Neuronal stem cell (in vitro differentiated cells): ENCODE results near the gene CD22.

Experiments used
- DNase-seq: peaks from one replicate; pipeline ENCODE4 v3.0.0-alpha.2; 2013; ENCODE audit warnings: low spot score
- H2AFZ ChIP-seq: one replicate; pipeline ENCODE4 v1.6.1; 2013; ENCODE audit warnings: mild to moderate bottlenecking, low read length, inconsistent platforms
- H2AK5ac ChIP-seq: 2 replicates; pipeline ENCODE4 v1.6.1; 2013; ENCODE audit warnings: low read depth, mild to moderate bottlenecking, inconsistent platforms, low read length, moderate library complexity, mixed read lengths
- H2BK120ac ChIP-seq: 2 replicates; pipeline ENCODE4 v1.6.1; 2013; ENCODE audit warnings: low read depth, mild to moderate bottlenecking, inconsistent platforms, low read length, moderate library complexity, mixed read lengths
- H2BK12ac ChIP-seq: one replicate; pipeline ENCODE4 v1.6.1; 2013; ENCODE audit warnings: low read length, inconsistent platforms
- H2BK15ac ChIP-seq: 2 replicates; pipeline ENCODE4 v1.6.1; 2013; ENCODE audit warnings: mild to moderate bottlenecking, low read length, inconsistent platforms, mixed read lengths
- H2BK5ac ChIP-seq: one replicate; pipeline ENCODE4 v1.6.1; 2013; ENCODE audit warnings: inconsistent platforms, mild to moderate bottlenecking, low read length, moderate library complexity
- H3K14ac ChIP-seq: one replicate; pipeline ENCODE4 v1.6.1; 2013; ENCODE audit warnings: low read length, inconsistent platforms
- H3K18ac ChIP-seq: 2 replicates; pipeline ENCODE4 v1.6.1; 2013; ENCODE audit warnings: low read length, inconsistent platforms
- H3K23ac ChIP-seq: 2 replicates; pipeline ENCODE4 v1.6.1; 2013; ENCODE audit warnings: low read depth, mild to moderate bottlenecking, mixed read lengths, low read length, inconsistent platforms; ENCODE audit not compliant: poor library complexity
- H3K27ac ChIP-seq: replicated peaks from 3 replicates; pipeline ENCODE4 v1.5.1; 2013; ENCODE audit warnings: low read length, inconsistent platforms
- H3K27me3 ChIP-seq, 3 experiments: 2 replicates each; pipeline ENCODE4 v1.6.1; 2013; ENCODE audit warnings: low read length in 3 of 3, mild to moderate bottlenecking in 2 of 3, inconsistent platforms in 1 of 3, low read depth in 1 of 3, mixed read lengths in 1 of 3, moderate library complexity in 1 of 3; ENCODE audit not compliant: control insufficient read depth in 3 of 3, insufficient read depth in 3 of 3
- H3K36me3 ChIP-seq, 2 donors: replicated peaks in 1 of 2; 2 replicates each; pipeline ENCODE4 v1.6.1; 2013; ENCODE audit warnings: low read length in 2 of 2; ENCODE audit not compliant: control insufficient read depth in 2 of 2, insufficient read depth in 2 of 2
- H3K4ac ChIP-seq: 2 replicates; pipeline ENCODE4 v1.6.1; 2013; ENCODE audit warnings: inconsistent platforms, mild to moderate bottlenecking, low read length, moderate library complexity
- H3K4me1 ChIP-seq, 2 donors: 1 replicate in 1 of 2; 2 replicates in 1 of 2; pipeline ENCODE4 v1.6.1; 2013; ENCODE audit warnings: low read length in 2 of 2, low read depth in 1 of 2; ENCODE audit not compliant: control insufficient read depth in 2 of 2, insufficient read depth in 1 of 2
- H3K4me2 ChIP-seq: one replicate; pipeline ENCODE4 v1.6.1; 2013; ENCODE audit warnings: mild to moderate bottlenecking, low read length, inconsistent platforms; ENCODE audit not compliant: insufficient read depth, poor library complexity, severe bottlenecking
- H3K4me3 ChIP-seq, 2 donors: 2 replicates each; pipeline ENCODE4 v1.5.1; 2013; ENCODE audit warnings: low read length in 2 of 2, mild to moderate bottlenecking in 2 of 2, inconsistent platforms in 1 of 2, moderate library complexity in 1 of 2
- H3K79me1 ChIP-seq: one replicate; pipeline ENCODE4 v1.6.1; 2013; ENCODE audit warnings: low read depth, mild to moderate bottlenecking, inconsistent platforms, low read length, moderate library complexity
- H3K9ac ChIP-seq: one replicate; pipeline ENCODE4 v1.6.1; 2013; ENCODE audit warnings: mild to moderate bottlenecking, low read depth, low read length, inconsistent platforms; ENCODE audit not compliant: poor library complexity
- H3K9me3 ChIP-seq, 2 donors: replicated peaks in 1 of 2; 2 replicates each; pipeline versions ENCODE3 to v1.6.1; 2013; ENCODE audit warnings: low read length in 2 of 2, mild to moderate bottlenecking in 2 of 2, inconsistent platforms in 1 of 2, low read depth in 1 of 2, mixed read lengths in 1 of 2, moderate library complexity in 1 of 2; ENCODE audit not compliant: control insufficient read depth in 2 of 2, insufficient read depth in 1 of 2
- H4K8ac ChIP-seq: one replicate; pipeline ENCODE4 v1.6.1; 2013; ENCODE audit warnings: low read depth, mild to moderate bottlenecking, inconsistent platforms, low read length, moderate library complexity
- H4K91ac ChIP-seq: one replicate; pipeline ENCODE4 v1.6.1; 2013; ENCODE audit warnings: low read length, low read depth, mild to moderate bottlenecking, inconsistent platforms; ENCODE audit not compliant: poor library complexity
- WGBS, 2 donors: extraction: QIAGEN DNeasy Blood & Tissue Kit; methylation state at CpG; one replicate each; pipeline ENCODE4 v1.1.7; 2013; ENCODE audit warnings: missing lambda C conversion rate in 2 of 2, mixed read lengths in 1 of 2; ENCODE audit not compliant: insufficient read length in 2 of 2, insufficient replicate concordance in 1 of 2; ENCODE audit errors: extremely low coverage in 2 of 2; 5-methylcytosine and 5-hydroxymethylcytosine counted together

The CD22 gene

GRCh38 chr19:35346193-35347052, 17.4 kb downstream of the CD22 start:
- no peak for DNase-seq
- no peaks in the 10 kb centered on the region for H3K4me1 ChIP-seq
- peaks cover 0 to 2% of the 10 kb centered on the region in 2 donors for H3K9me3 ChIP-seq
- no peak overlapping the region for H3K9ac ChIP-seq
- H3K4me3 ChIP-seq = no peak overlapping the region
- no peak overlapping the region for H3K27ac ChIP-seq
- H3K79me1 ChIP-seq = no peaks in the 10 kb centered on the region
- no peak overlapping the region for H2BK5ac ChIP-seq
- no peak overlapping the region for H3K4me2 ChIP-seq
- H2AK5ac ChIP-seq = no peak overlapping the region
- no CpG with 5 or more reads among the region's 28 CpGs for WGBS, 2 donors
- H2BK12ac ChIP-seq = no peak overlapping the region
- H3K4ac ChIP-seq = no peak overlapping the region
- H3K23ac ChIP-seq = peak overlapping the region; percentile 57
- H3K18ac ChIP-seq = peak overlapping the region; percentile 66
- no peaks in the 10 kb centered on the region for H3K36me3 ChIP-seq
- peak overlapping the region; percentile 27 for H2BK15ac ChIP-seq
- no peak overlapping the region for H4K91ac ChIP-seq
- H4K8ac ChIP-seq = no peak overlapping the region
- peaks cover 0 to 51% (median 4%) of the 10 kb centered on the region in 3 experiments for H3K27me3 ChIP-seq
- H2BK120ac ChIP-seq = no peak overlapping the region
- H3K14ac ChIP-seq = peak overlapping the region; percentile 44
- no peak overlapping the region for H2AFZ ChIP-seq

GRCh38 chr19:35347171-35347929, 18.4 kb downstream of the CD22 start, which contains the start of gene FFAR1:
FFAR1 (plus strand) TSS chr19:35347902; CDS start chr19:35351552, 3,650 bp downstream.
- Histone ChIP-seq H2BK15ac (no peak within 1 kb of the TSS), H3K27me3 (peaks cover 0 to 45% (median 4%) of the 10 kb centered on the region in 3 experiments), H3K23ac (no peak within 1 kb of the TSS), H3K4me1 (no peaks in the 10 kb centered on the region), H3K18ac (no peak within 1 kb of the TSS), H2AK5ac (no peak within 1 kb of the TSS), H4K8ac (no peak within 1 kb of the TSS), H3K14ac (peak within 1 kb of the TSS; percentile 44), H2BK120ac (no peak within 1 kb of the TSS), H2BK5ac (no peak within 1 kb of the TSS), H3K9me3 (peaks cover 0 to 2% of the 10 kb centered on the region in 2 donors), H3K27ac (no peak within 1 kb of the TSS), H3K9ac (no peak within 1 kb of the TSS), H3K4me2 (no peak within 1 kb of the TSS), H3K79me1 (no peaks in the 10 kb centered on the region), H3K4ac (no peak within 1 kb of the TSS), H4K91ac (no peak within 1 kb of the TSS), H3K4me3 (no peak within 1 kb of the TSS), H3K36me3 (no peaks in the 10 kb centered on the region), H2BK12ac (no peak within 1 kb of the TSS), H2AFZ (no peak within 1 kb of the TSS)
- no CpG with 5 or more reads among the region's 18 CpGs for WGBS, 2 donors
- DNase-seq = no peak

GRCh38 chr19:35347930-35348298, 18.9 kb downstream of the CD22 start:
- Histone ChIP-seq H2BK15ac (no peak overlapping the region), H2BK12ac (no peak overlapping the region), H3K18ac (no peak overlapping the region), H4K8ac (no peak overlapping the region), H3K9me3 (peaks cover 0 to 2% of the 10 kb centered on the region in 2 donors), H3K9ac (no peak overlapping the region), H3K23ac (no peak overlapping the region), H4K91ac (no peak overlapping the region), H3K27me3 (peaks cover 0 to 45% (median 4%) of the 10 kb centered on the region in 3 experiments), H3K4me2 (no peak overlapping the region), H2BK120ac (no peak overlapping the region), H3K14ac (no peak overlapping the region), H3K4ac (no peak overlapping the region), H3K4me3 (no peak overlapping the region), H3K79me1 (no peaks in the 10 kb centered on the region), H3K36me3 (no peaks in the 10 kb centered on the region), H2AK5ac (no peak overlapping the region), H3K27ac (no peak overlapping the region), H3K4me1 (no peaks in the 10 kb centered on the region), H2AFZ (no peak overlapping the region), H2BK5ac (no peak overlapping the region)
- WGBS, 2 donors = no CpG with 5 or more reads among the region's 7 CpGs
- DNase-seq = no peak
